Testis (tissue), 2 donors: Measurements from ENCODE around the gene TMEM91.

Experiments
- CTCF ChIP-seq, 3 experiments: fragments of 450-650 bp in 2 of 3; fragments of 200-600 bp in 1 of 3; sonication (generic) in 1 of 3; IDR thresholded peaks; one replicate each; pipeline ENCODE4 v1.5.1; 2016 to 2019; ENCODE audit warnings: antibody characterized with exemption in 3 of 3, mild to moderate bottlenecking in 2 of 3, moderate library complexity in 1 of 3
- POLR2A ChIP-seq: fragments of 450-650 bp; IDR thresholded peaks from one replicate; pipeline ENCODE4 v1.6.1; 2017; ENCODE audit warnings: antibody characterized with exemption, mild to moderate bottlenecking, moderate library complexity

GRCh38 chr19:41377977-41378709 lies 1.8 kb downstream of the TMEM91 start:
- TF ChIP-seq CTCF (IDR thresholded peaks at IDR 0.05) (no peak), POLR2A (no peak)
